H1 (cell line): Measurements from ENCODE around the gene RAB2B. TPM values are rescaled to one million over a fixed set of nuclear protein-coding genes. Genes with fewer than 3 reads are reported as not detected.

Experiments
- CTCF ChIA-PET: fragments of 300-600 bp; sonication (Branson Sonifier 250); formaldehyde crosslinking; loops from one replicate; lab custom pipeline; 2021; ENCODE audit not compliant: partially characterized antibody; lab: Charles Lee
- POLR2A ChIA-PET: fragments of 300-600 bp; sonication (Branson Sonifier 250); formaldehyde crosslinking; loops from one replicate; lab custom pipeline; 2021; ENCODE audit warnings: inconsistent platforms; ENCODE audit not compliant: partially characterized antibody; lab: Charles Lee
- DNase-seq, 2 experiments: peaks; one replicate each; pipeline versions ENCODE4 v3.0.0 to v3.0.0-alpha.2; 2010 to 2022; ENCODE audit warnings: low spot score in 2 of 2, low read depth in 1 of 2, mixed read lengths in 1 of 2
- FAIRE-seq: peaks from 2 replicates; lab custom pipeline; 2011; peaks lifted over from hg19 to GRCh38; lab: Jason Lieb, UNC
- H2AFZ ChIP-seq: 2 replicates; pipeline ENCODE4 v1.8.1; 2012; ENCODE audit warnings: low read length, inconsistent platforms
- H2AK5ac ChIP-seq: 2 replicates; pipeline ENCODE4 v1.6.1; 2013; ENCODE audit warnings: low read depth, low read length
- H2BK120ac ChIP-seq: replicated peaks from 2 replicates; pipeline ENCODE3; 2013; ENCODE audit warnings: low read depth, low read length, inconsistent platforms
- H2BK12ac ChIP-seq: 2 replicates; pipeline ENCODE4 v1.6.1; 2013; ENCODE audit warnings: low read depth, low read length
- H2BK15ac ChIP-seq: 2 replicates; pipeline ENCODE4 v1.6.1; 2013; ENCODE audit warnings: low read length
- H2BK20ac ChIP-seq: 2 replicates; pipeline ENCODE4 v1.6.1; 2013; ENCODE audit warnings: low read length
- H2BK5ac ChIP-seq: 2 replicates; pipeline ENCODE4 v1.6.1; 2013; ENCODE audit warnings: low read depth, low read length
- H3K14ac ChIP-seq: 2 replicates; pipeline ENCODE4 v1.6.1; 2013; ENCODE audit warnings: inconsistent platforms; ENCODE audit not compliant: insufficient read length
- H3K18ac ChIP-seq: 2 replicates; pipeline ENCODE4 v1.6.1; 2013; ENCODE audit warnings: low read length; ENCODE audit errors: extremely low read depth
- H3K23ac ChIP-seq: 2 replicates; pipeline ENCODE4 v1.6.1; 2013; ENCODE audit warnings: inconsistent platforms; ENCODE audit not compliant: insufficient read length
- H3K23me2 ChIP-seq: 2 replicates; pipeline ENCODE4 v1.6.1; 2013; ENCODE audit warnings: low read depth, low read length
- H3K27ac ChIP-seq: 2 replicates; pipeline ENCODE4 v1.6.1; 2011; ENCODE audit warnings: low read depth, low read length, inconsistent platforms
- H3K27me3 ChIP-seq, 4 experiments: replicated peaks in 1 of 4; 1 replicate in 1 of 4; 2 replicates in 3 of 4; pipeline versions ENCODE4 v1.6.1 to v1.8.1; 2011 to 2013; ENCODE audit warnings: low read length in 3 of 4, mild to moderate bottlenecking in 3 of 4, inconsistent platforms in 2 of 4, mixed read lengths in 2 of 4, moderate library complexity in 1 of 4; ENCODE audit not compliant: control insufficient read depth in 3 of 4, insufficient read depth in 3 of 4; ENCODE audit errors: extremely low read depth in 1 of 4
- H3K36me3 ChIP-seq, 4 experiments: 2 replicates each; pipeline versions ENCODE4 v1.6.1 to v1.8.1; 2011 to 2013; ENCODE audit warnings: mild to moderate bottlenecking in 4 of 4, low read length in 3 of 4, moderate library complexity in 2 of 4, control low read depth in 1 of 4, inconsistent platforms in 1 of 4; ENCODE audit not compliant: insufficient read depth in 4 of 4, control insufficient read depth in 2 of 4
- H3K4ac ChIP-seq: replicated peaks from 2 replicates; pipeline ENCODE3; 2013; ENCODE audit warnings: low read length, low read depth, mixed read lengths, inconsistent platforms; ENCODE audit not compliant: insufficient read length
- H3K4me1 ChIP-seq, 4 experiments: replicated peaks in 1 of 4; 1 replicate in 1 of 4; 2 replicates in 3 of 4; pipeline versions ENCODE4 v1.6.1 to v1.8.1; 2011 to 2013; ENCODE audit warnings: low read length in 3 of 4, inconsistent platforms in 2 of 4, mixed read lengths in 1 of 4; ENCODE audit not compliant: insufficient read depth in 4 of 4, control insufficient read depth in 3 of 4
- H3K4me2 ChIP-seq, 2 experiments: 2 replicates each; pipeline versions ENCODE4 v1.6.1 to v1.8.1; 2011 to 2013; ENCODE audit warnings: low read depth in 2 of 2, low read length in 2 of 2, control low read depth in 1 of 2, inconsistent platforms in 1 of 2, mild to moderate bottlenecking in 1 of 2; ENCODE audit not compliant: insufficient read depth in 1 of 2
- H3K4me3 ChIP-seq, 4 experiments: fragments of 200-600, 300-600 bp in 1 of 4; sonication (generic), shearing (Covaris generic), sonication (Bioruptor Twin) in 1 of 4; 2 replicates each; pipeline versions ENCODE4 v1.5.1 to v1.8.1; 2011 to 2016; ENCODE audit warnings: low read length in 4 of 4, low read depth in 3 of 4, control low read depth in 2 of 4, inconsistent platforms in 2 of 4, mild to moderate bottlenecking in 2 of 4, mixed read lengths in 1 of 4, moderate library complexity in 1 of 4; ENCODE audit not compliant: insufficient read depth in 2 of 4; ENCODE audit errors: extremely low read depth in 1 of 4
- H3K56ac ChIP-seq: replicated peaks from 2 replicates; pipeline ENCODE3; 2013; ENCODE audit warnings: low read depth, mild to moderate bottlenecking, mixed read lengths, low read length, inconsistent platforms; ENCODE audit not compliant: insufficient read length
- H3K79me1 ChIP-seq: 2 replicates; pipeline ENCODE4 v1.6.1; 2013; ENCODE audit warnings: low read depth, low read length, control low read depth
- H3K79me2 ChIP-seq, 2 experiments: 2 replicates each; pipeline versions ENCODE4 v1.6.1 to v1.8.1; 2012 to 2013; ENCODE audit warnings: low read length in 2 of 2, mild to moderate bottlenecking in 2 of 2, inconsistent platforms in 1 of 2; ENCODE audit not compliant: insufficient read depth in 2 of 2, control insufficient read depth in 1 of 2
- H3K9ac ChIP-seq, 4 experiments: replicated peaks in 1 of 4; 1 replicate in 1 of 4; 2 replicates in 3 of 4; pipeline versions ENCODE4 v1.6.1 to v1.8.1; 2011 to 2013; ENCODE audit warnings: low read depth in 3 of 4, low read length in 3 of 4, control low read depth in 2 of 4, mild to moderate bottlenecking in 2 of 4, moderate library complexity in 2 of 4, inconsistent platforms in 1 of 4; ENCODE audit errors: extremely low read depth in 1 of 4
- H3K9me3 ChIP-seq, 2 experiments: 2 replicates each; pipeline versions ENCODE4 v1.6.1 to v1.8.1; 2012 to 2013; ENCODE audit warnings: mild to moderate bottlenecking in 2 of 2, moderate library complexity in 2 of 2, control low read depth in 1 of 2, inconsistent platforms in 1 of 2, low read depth in 1 of 2, low read length in 1 of 2, mixed read lengths in 1 of 2; ENCODE audit not compliant: insufficient read depth in 2 of 2
- H4K20me1 ChIP-seq, 2 experiments: replicated peaks in 1 of 2; 2 replicates each; pipeline versions ENCODE3 to v1.8.1; 2011 to 2013; ENCODE audit warnings: inconsistent platforms in 2 of 2, low read length in 2 of 2, mild to moderate bottlenecking in 1 of 2; ENCODE audit not compliant: insufficient read depth in 2 of 2, control insufficient read depth in 1 of 2
- H4K5ac ChIP-seq: 2 replicates; pipeline ENCODE4 v1.6.1; 2013; ENCODE audit warnings: low read length, low read depth, mixed read lengths, inconsistent platforms; ENCODE audit not compliant: insufficient read length
- H4K8ac ChIP-seq: 2 replicates; pipeline ENCODE4 v1.8.0; 2013; ENCODE audit warnings: mild to moderate bottlenecking, moderate library complexity, low read length, inconsistent platforms; ENCODE audit not compliant: insufficient read depth; ENCODE audit errors: extremely low read depth
- H4K91ac ChIP-seq: replicated peaks from 2 replicates; pipeline ENCODE3; 2013; ENCODE audit warnings: low read length, mixed read lengths, inconsistent platforms; ENCODE audit not compliant: insufficient read length
- BACH1 ChIP-seq: IDR thresholded peaks from 2 replicates; pipeline ENCODE4 v1.6.1; 2012; ENCODE audit warnings: low read length, improper control_type of control experiment
- CBX5 ChIP-seq: fragments of 300-800, 300-1000 bp; sonication (generic); IDR thresholded peaks from 2 replicates; pipeline ENCODE4 v1.7.1; 2016; ENCODE audit warnings: antibody characterized with exemption, low read length, low read depth
- CEBPB ChIP-seq: IDR thresholded peaks from 2 replicates; pipeline ENCODE4 v1.6.1; 2012; ENCODE audit warnings: low read depth, low read length
- FOSL1 ChIP-seq: IDR thresholded peaks from 2 replicates; pipeline ENCODE4 v1.6.1; 2011; ENCODE audit warnings: mild to moderate bottlenecking, low read depth, low read length, moderate library complexity; ENCODE audit not compliant: insufficient read depth
- JUND ChIP-seq: IDR thresholded peaks from 2 replicates; pipeline ENCODE4 v1.6.1; 2011; ENCODE audit warnings: mild to moderate bottlenecking, improper control_type of control experiment, low read length
- KDM1A ChIP-seq: fragments of 200-600, 300-600 bp; sonication (generic); IDR thresholded peaks from 2 replicates; pipeline ENCODE4 v1.7.1; 2016; ENCODE audit warnings: mild to moderate bottlenecking, low read length, borderline replicate concordance
- MAFK ChIP-seq: IDR thresholded peaks from 2 replicates; pipeline ENCODE4 v1.6.1; 2012; ENCODE audit warnings: low read depth, mild to moderate bottlenecking, improper control_type of control experiment, low read length
- POLR2A ChIP-seq, 2 experiments: IDR thresholded peaks; 1 replicate in 1 of 2; 2 replicates in 1 of 2; pipeline ENCODE4 v1.6.1; 2011; ENCODE audit warnings: low read depth in 2 of 2, low read length in 2 of 2, mild to moderate bottlenecking in 2 of 2; ENCODE audit errors: control extremely low read depth in 1 of 2
- RFX5 ChIP-seq: IDR thresholded peaks from 2 replicates; pipeline ENCODE4 v1.6.1; 2011; ENCODE audit warnings: low read depth, low read length, improper control_type of control experiment, borderline replicate concordance
- SIX5 ChIP-seq: IDR thresholded peaks from 2 replicates; pipeline ENCODE4 v1.6.1; 2011; ENCODE audit warnings: mild to moderate bottlenecking, low read depth, low read length
- SP1 ChIP-seq: IDR thresholded peaks from 2 replicates; pipeline ENCODE4 v1.6.1; 2011; ENCODE audit warnings: low read depth, low read length
- SRF ChIP-seq: IDR thresholded peaks from 2 replicates; pipeline ENCODE4 v1.6.1; 2011; ENCODE audit warnings: mild to moderate bottlenecking, low read depth, low read length, moderate library complexity
- TEAD4 ChIP-seq: IDR thresholded peaks from 2 replicates; pipeline ENCODE4 v1.6.1; 2012; ENCODE audit warnings: low read depth, low read length, inconsistent platforms, mixed read lengths
- WGBS, 2 experiments: shearing (Covaris generic) in 1 of 2; methylation state at CpG; one replicate each; pipeline versions ENCODE4 v1.1.6 to v1.1.7; 2013 to 2015; ENCODE audit warnings: low lambda C conversion rate in 2 of 2, mixed read lengths in 2 of 2, inconsistent platforms in 1 of 2, low coverage in 1 of 2, missing lambda C conversion rate in 1 of 2; ENCODE audit not compliant: insufficient replicate concordance in 2 of 2, insufficient coverage in 1 of 2, insufficient read length in 1 of 2; ENCODE audit errors: extremely low coverage in 1 of 2, missing lambda C conversion rate in 1 of 2; 5-methylcytosine and 5-hydroxymethylcytosine counted together
- polyA plus RNA-seq, 7 experiments: library from polyadenylated mRNA; depleted of rRNA in 3 of 7; stranded (reverse) in 5 of 7; unstranded in 2 of 7; fragments of >200 nt in 5 of 7; fragments of 200-250 nt in 2 of 7; gene quantifications; 1 replicate in 5 of 7; 2 replicates in 1 of 7; 4 replicates in 1 of 7; pipeline versions ENCODE4 v1.2.1 to v1.2.3, GENCODE V29; 2011 to 2013; ENCODE audit warnings: missing spikeins in 2 of 7, mixed read lengths in 2 of 7
- total RNA-seq: library from RNA; stranded (reverse); fragmentation: NEBNext Ultra II Directional; extraction: Animal tissue kit (Norgen Biotek cat#: 25700); gene quantifications from 2 replicates; pipeline ENCODE4 v1.2.1, GENCODE V29; 2021
- TF ChIP-seq, protein P1 (sequence below): IDR thresholded peaks from 2 replicates; pipeline ENCODE4 v1.6.1; 2012; ENCODE audit warnings: inconsistent platforms

The RAB2B gene
- total and polyA plus RNA-seq, 2 of the 8 experiments (the other 6 are each of a cell fraction or from before 2014, with no cell fraction given): 23.4 to 26.1 TPM

DNA sequence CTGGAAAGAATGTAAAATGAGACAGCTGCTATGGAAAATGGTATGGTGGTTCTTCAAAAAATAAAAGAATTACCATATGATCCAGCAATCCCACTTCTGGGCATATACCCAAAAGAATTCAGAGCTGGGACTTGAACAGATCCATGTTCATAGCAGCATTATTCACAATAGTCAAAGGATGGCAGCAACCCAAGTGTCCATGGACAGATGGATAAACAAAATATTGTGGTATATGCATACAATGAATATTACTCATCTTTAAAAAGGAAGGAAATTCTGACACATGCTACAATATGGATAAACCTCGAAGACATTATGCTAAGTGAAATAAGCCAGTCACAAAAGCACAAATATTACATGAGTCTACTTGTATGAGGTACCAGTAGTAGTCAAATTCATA lies 9.1 kb downstream of the RAB2B start:
- POLR2A ChIA-PET: no interaction called here
- no peak overlapping the region for H3K23ac ChIP-seq
- H2BK12ac ChIP-seq: no peak overlapping the region
- no peak overlapping the region for H2BK5ac ChIP-seq
- H4K20me1 ChIP-seq: no peaks in the 10 kb centered on the region
- H3K56ac ChIP-seq: no peak overlapping the region
- no peak overlapping the region for H4K5ac ChIP-seq
- no peak overlapping the region for H2BK15ac ChIP-seq
- no peaks in the 10 kb centered on the region for H3K27me3 ChIP-seq
- DNase-seq (no peak), FAIRE-seq (no peak)
- H3K9ac ChIP-seq: peak overlapping the region in 1 of 4 experiments; percentile 34; a peak in 1 of 7 replicates
- H3K4me2 ChIP-seq: no peak overlapping the region
- no peaks in the 10 kb centered on the region for H3K23me2 ChIP-seq
- H3K36me3 ChIP-seq: peaks cover 3 to 44% (median 26%) of the 10 kb centered on the region in 4 experiments; a peak in 7 of 8 replicates
- CTCF ChIA-PET: interaction anchor here (0.8 to 4.6 kb wide), 2 partner anchors 9 to 74 kb away, joined by 3 to 27 read pairs; partner anchors contain the start of genes RAB2B and TOX4
- H2AFZ ChIP-seq: no peak overlapping the region
- WGBS, 2 experiments: 90% methylated on average over 1 of the region's 1 CpG; no CpG with 5 or more reads in 1 of the 2 experiments
- no peak overlapping the region for H2BK120ac ChIP-seq
- no peak overlapping the region for H2AK5ac ChIP-seq
- H3K79me2 ChIP-seq: no peaks in the 10 kb centered on the region
- no peak overlapping the region for H3K18ac ChIP-seq
- H3K79me1 ChIP-seq: no peaks in the 10 kb centered on the region
- no peak overlapping the region for H3K4me3 ChIP-seq
- H4K8ac ChIP-seq: no peak overlapping the region
- H3K9me3 ChIP-seq: no peaks in the 10 kb centered on the region
- H3K14ac ChIP-seq: no peak overlapping the region
- H3K27ac ChIP-seq: no peak overlapping the region
- no peak overlapping the region for H4K91ac ChIP-seq
- no peak overlapping the region for H3K4ac ChIP-seq
- H2BK20ac ChIP-seq: no peak overlapping the region
- H3K4me1 ChIP-seq: no peaks in the 10 kb centered on the region
- TF ChIP-seq BACH1: no peak
- TF ChIP-seq JUND: no peak
- TF ChIP-seq KDM1A: no peak
- no peak for TF ChIP-seq RFX5
- no peak for TF ChIP-seq SRF
- TF ChIP-seq CBX5: no peak
- no peak for TF ChIP-seq TEAD4
- no peak for TF ChIP-seq SP1
- TF ChIP-seq POLR2A (IDR thresholded peaks at IDR 0.05; ENCODE audit: control extremely low read depth in 1 of 2, low read depth in 2 of 2, low read length in 2 of 2): no peak
- TF ChIP-seq FOSL1: no peak
- TF ChIP-seq, protein P1, sequence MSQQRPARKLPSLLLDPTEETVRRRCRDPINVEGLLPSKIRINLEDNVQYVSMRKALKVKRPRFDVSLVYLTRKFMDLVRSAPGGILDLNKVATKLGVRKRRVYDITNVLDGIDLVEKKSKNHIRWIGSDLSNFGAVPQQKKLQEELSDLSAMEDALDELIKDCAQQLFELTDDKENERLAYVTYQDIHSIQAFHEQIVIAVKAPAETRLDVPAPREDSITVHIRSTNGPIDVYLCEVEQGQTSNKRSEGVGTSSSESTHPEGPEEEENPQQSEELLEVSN: no peak
- no peak for TF ChIP-seq SIX5
- no peak for TF ChIP-seq MAFK
- TF ChIP-seq CEBPB: no peak
